HG03558 (cell line): ENCODE data around the gene ADM.

ENCODE experiments used
- ATAC-seq: cut with Tn5 transposase; IDR thresholded peaks from one replicate; pipeline ENCODE4 v1.9.1; 2021; ENCODE audit warnings: moderate number of reproducible peaks; ENCODE audit not compliant: unreplicated experiment; ENCODE audit errors: extremely low read depth

Gene ADM

GRCh38 chr11:10356161-10356560 lies 51.3 kb downstream of the ADM start:
- ATAC-seq: no peak
